ENCODE data around the gene TSPAN32.

DNA sequence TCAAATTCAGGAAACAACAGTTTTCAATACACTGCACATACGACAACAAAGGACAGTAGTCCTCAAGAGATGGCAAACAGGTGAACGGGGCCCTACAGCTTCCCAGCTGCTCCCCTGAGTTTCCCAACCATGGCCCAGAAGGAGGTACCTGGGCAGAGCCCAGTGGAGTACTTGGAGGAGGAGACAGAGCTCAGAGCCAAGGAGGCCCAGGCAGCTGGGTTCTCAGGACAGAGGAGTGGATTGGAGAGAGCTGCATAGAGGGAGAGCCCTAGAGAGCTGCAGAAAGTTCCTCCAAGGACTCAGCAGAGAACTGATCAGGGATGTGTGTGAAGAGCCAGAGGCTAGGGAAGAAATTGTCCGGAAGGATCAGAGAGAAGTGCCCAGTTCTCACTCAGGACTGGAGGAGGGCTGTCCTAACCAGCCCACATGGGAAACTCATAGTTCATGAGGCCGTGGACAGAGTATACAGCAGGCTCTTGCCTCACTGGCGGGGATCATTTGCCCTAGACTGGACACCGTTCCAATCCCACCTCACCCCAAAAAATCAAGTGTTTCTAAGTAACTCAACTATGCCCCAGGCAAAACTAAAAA is 23.8 kb upstream of the TSPAN32 start:
- TF ChIP-seq, protein P1, sequence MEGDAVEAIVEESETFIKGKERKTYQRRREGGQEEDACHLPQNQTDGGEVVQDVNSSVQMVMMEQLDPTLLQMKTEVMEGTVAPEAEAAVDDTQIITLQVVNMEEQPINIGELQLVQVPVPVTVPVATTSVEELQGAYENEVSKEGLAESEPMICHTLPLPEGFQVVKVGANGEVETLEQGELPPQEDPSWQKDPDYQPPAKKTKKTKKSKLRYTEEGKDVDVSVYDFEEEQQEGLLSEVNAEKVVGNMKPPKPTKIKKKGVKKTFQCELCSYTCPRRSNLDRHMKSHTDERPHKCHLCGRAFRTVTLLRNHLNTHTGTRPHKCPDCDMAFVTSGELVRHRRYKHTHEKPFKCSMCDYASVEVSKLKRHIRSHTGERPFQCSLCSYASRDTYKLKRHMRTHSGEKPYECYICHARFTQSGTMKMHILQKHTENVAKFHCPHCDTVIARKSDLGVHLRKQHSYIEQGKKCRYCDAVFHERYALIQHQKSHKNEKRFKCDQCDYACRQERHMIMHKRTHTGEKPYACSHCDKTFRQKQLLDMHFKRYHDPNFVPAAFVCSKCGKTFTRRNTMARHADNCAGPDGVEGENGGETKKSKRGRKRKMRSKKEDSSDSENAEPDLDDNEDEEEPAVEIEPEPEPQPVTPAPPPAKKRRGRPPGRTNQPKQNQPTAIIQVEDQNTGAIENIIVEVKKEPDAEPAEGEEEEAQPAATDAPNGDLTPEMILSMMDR (IDR thresholded peaks at IDR 0.05 in 8 of 11, conservative IDR thresholded peaks at IDR 0.05 in 3 of 11), result no peak
- TF ChIP-seq POLR2A (IDR thresholded peaks at IDR 0.05) (no peak), POLR2AphosphoS5 (IDR thresholded peaks at IDR 0.05) (no peak)
